ENCODE measurements around the gene KRTAP9-1. TPM values are rescaled to one million over a fixed set of nuclear protein-coding genes. Genes with fewer than 3 reads are reported as not detected.
"Not testable (repeated sequence)": the region's sequence is repeated elsewhere in the genome, so short reads cannot be mapped to it uniquely, and the experiment has no call there.

The KRTAP9-1 gene
- total RNA-seq, 1 donor: not detected

- H3K4me3 ChIP-seq (ENCODE audit: low read depth, low read length): no peak overlapping the region
- no peak for TF ChIP-seq CTCF (IDR thresholded peaks at IDR 0.05; ENCODE audit: insufficient read depth, low read length)
- no peak for DNase-seq (ENCODE audit: low read depth)
These were observed 40.4 kb downstream of the KRTAP9-1 start for GRCh38 chr17:41230094-41230493.

GRCh38 chr17:41231731-41232130, 42.0 kb downstream of the KRTAP9-1 start:
- TF ChIP-seq CTCF (IDR thresholded peaks at IDR 0.05; ENCODE audit: insufficient read depth, low read length): no peak
- H3K4me3 ChIP-seq (ENCODE audit: low read depth, low read length): no peak overlapping the region
- DNase-seq (ENCODE audit: low read depth): no peak

GRCh38 chr17:41232399-41233105, 42.9 kb downstream of the KRTAP9-1 start, which contains the start of gene KRTAP9-3:
KRTAP9-3 (plus strand) TSS chr17:41232449; CDS start chr17:41232502, 53 bp downstream.
- H3K4me3 ChIP-seq (ENCODE audit: low read depth, low read length); DNase-seq (ENCODE audit: low read depth): not testable (repeated sequence)

GRCh38 chr17:41237116-41237515, 47.4 kb downstream of the KRTAP9-1 start:
- not testable (repeated sequence) for DNase-seq (ENCODE audit: low read depth)

GRCh38 chr17:41237949-41238437, 48.3 kb downstream of the KRTAP9-1 start, which contains the start of gene KRTAP9-8:
KRTAP9-8 (plus strand) TSS chr17:41237999; CDS start chr17:41238052, 53 bp downstream.
- not testable (repeated sequence) for H3K4me3 ChIP-seq (ENCODE audit: low read depth, low read length); DNase-seq (ENCODE audit: low read depth)

More at GRCh38 chr17:41237116-41237515, 47.4 kb downstream of the KRTAP9-1 start:
- H3K4me3 ChIP-seq (ENCODE audit: low read depth, low read length): not testable (repeated sequence)

Small RNA genes lying within 50 kb of the gene (small RNA-seq; reads per million reads assigned to genes)
- gene KRTAP4-17P: not detected

Other genes starting within 250 kb of the KRTAP9-1 start
- not detected in 2 replicates for gene KRT39, start 222.9 kb upstream of the KRTAP9-1 start, total RNA-seq (ENCODE audit: low replicate concordance)
- not detected in 2 replicates for gene KRT40, start 205.6 kb upstream of the KRTAP9-1 start, total RNA-seq (ENCODE audit: low replicate concordance)
- gene KRTAP3-3, start 195.7 kb upstream of the KRTAP9-1 start, total RNA-seq (ENCODE audit: low replicate concordance): not detected in 2 replicates
- gene KRTAP3-2, start 190.0 kb upstream of the KRTAP9-1 start, total RNA-seq (ENCODE audit: low replicate concordance): not detected in 2 replicates
- not detected in 2 replicates for gene KRTAP3-1, start 180.8 kb upstream of the KRTAP9-1 start, total RNA-seq (ENCODE audit: low replicate concordance)
- 1.4 TPM in 1 of 2 replicates, not detected in the other for gene KRTAP1-5, start 162.7 kb upstream of the KRTAP9-1 start, total RNA-seq (ENCODE audit: low replicate concordance)
- not detected in 2 replicates for gene KRTAP1-4, start 159.7 kb upstream of the KRTAP9-1 start, total RNA-seq (ENCODE audit: low replicate concordance)
- gene KRTAP1-3, start 155.0 kb upstream of the KRTAP9-1 start, total RNA-seq (ENCODE audit: low replicate concordance): not detected in 2 replicates
- gene KRTAP1-1, start 148.4 kb upstream of the KRTAP9-1 start, total RNA-seq (ENCODE audit: low replicate concordance): not detected in 2 replicates
- gene KRTAP2-1, start 142.6 kb upstream of the KRTAP9-1 start, total RNA-seq (ENCODE audit: low replicate concordance): not detected in 2 replicates
- not detected in 2 replicates for gene KRTAP2-2, start 134.7 kb upstream of the KRTAP9-1 start, total RNA-seq (ENCODE audit: low replicate concordance)
- not detected in 2 replicates for gene KRTAP2-3, start 129.8 kb upstream of the KRTAP9-1 start, total RNA-seq (ENCODE audit: low replicate concordance)
- not detected in 2 replicates for gene KRTAP2-4, start 124.0 kb upstream of the KRTAP9-1 start, total RNA-seq (ENCODE audit: low replicate concordance)
- gene KRTAP4-7, start 105.7 kb upstream of the KRTAP9-1 start, total RNA-seq (ENCODE audit: low replicate concordance): not detected in 2 replicates
- gene KRTAP4-8, start 91.7 kb upstream of the KRTAP9-1 start, total RNA-seq (ENCODE audit: low replicate concordance): not detected in 2 replicates
- gene KRTAP4-16, start 87.7 kb upstream of the KRTAP9-1 start, total RNA-seq (ENCODE audit: low replicate concordance): not detected in 2 replicates
- not detected in 2 replicates for gene KRTAP4-9, start 84.5 kb upstream of the KRTAP9-1 start, total RNA-seq (ENCODE audit: low replicate concordance)
- not detected in 2 replicates for gene KRTAP4-11, start 71.5 kb upstream of the KRTAP9-1 start, total RNA-seq (ENCODE audit: low replicate concordance)
- gene KRTAP4-12, start 65.7 kb upstream of the KRTAP9-1 start, total RNA-seq (ENCODE audit: low replicate concordance): not detected in 2 replicates
- gene KRTAP4-6, start 49.3 kb upstream of the KRTAP9-1 start, total RNA-seq (ENCODE audit: low replicate concordance): not detected in 2 replicates
- gene KRTAP4-5, start 40.1 kb upstream of the KRTAP9-1 start, total RNA-seq (ENCODE audit: low replicate concordance): not detected in 2 replicates
- gene KRTAP4-4, start 29.1 kb upstream of the KRTAP9-1 start, total RNA-seq (ENCODE audit: low replicate concordance): not detected in 2 replicates
- gene KRTAP4-3, start 21.7 kb upstream of the KRTAP9-1 start, total RNA-seq (ENCODE audit: low replicate concordance): not detected in 2 replicates
- gene KRTAP4-2, start 11.7 kb upstream of the KRTAP9-1 start, total RNA-seq (ENCODE audit: low replicate concordance): not detected in 2 replicates
- not detected in 2 replicates for gene KRTAP4-1, start 5.0 kb upstream of the KRTAP9-1 start, total RNA-seq (ENCODE audit: low replicate concordance)
- not detected in 2 replicates for gene KRTAP9-2, start 36.8 kb downstream of the KRTAP9-1 start, total RNA-seq (ENCODE audit: low replicate concordance)
- not detected in 2 replicates for gene KRTAP9-3, start 42.6 kb downstream of the KRTAP9-1 start, total RNA-seq (ENCODE audit: low replicate concordance)
- not detected in 2 replicates for gene KRTAP9-8, start 48.1 kb downstream of the KRTAP9-1 start, total RNA-seq (ENCODE audit: low replicate concordance)
- gene KRTAP9-4, start 59.8 kb downstream of the KRTAP9-1 start, total RNA-seq (ENCODE audit: low replicate concordance): not detected in 2 replicates
- gene KRTAP9-9, start 65.5 kb downstream of the KRTAP9-1 start, total RNA-seq (ENCODE audit: low replicate concordance): not detected in 2 replicates
- gene KRTAP9-6, start 75.5 kb downstream of the KRTAP9-1 start, total RNA-seq (ENCODE audit: low replicate concordance): not detected in 2 replicates
- not detected in 2 replicates for gene KRTAP9-7, start 85.8 kb downstream of the KRTAP9-1 start, total RNA-seq (ENCODE audit: low replicate concordance)
- gene KRTAP29-1, start 113.0 kb downstream of the KRTAP9-1 start, total RNA-seq (ENCODE audit: low replicate concordance): not detected in 2 replicates
- gene KRTAP16-1, start 119.4 kb downstream of the KRTAP9-1 start, total RNA-seq (ENCODE audit: low replicate concordance): not detected in 2 replicates
- not detected in 2 replicates for gene KRTAP17-1, start 125.8 kb downstream of the KRTAP9-1 start, total RNA-seq (ENCODE audit: low replicate concordance)
- not detected in 2 replicates for gene KRT33A, start 160.9 kb downstream of the KRTAP9-1 start, total RNA-seq (ENCODE audit: low replicate concordance)
- gene KRT33B, start 179.9 kb downstream of the KRTAP9-1 start, total RNA-seq (ENCODE audit: low replicate concordance): not detected in 2 replicates
- gene KRT34, start 192.4 kb downstream of the KRTAP9-1 start, total RNA-seq (ENCODE audit: low replicate concordance): 0.45 TPM in 1 of 2 replicates, not detected in the other
- 0.09 TPM in 1 of 2 replicates, not detected in the other for gene KRT31, start 207.7 kb downstream of the KRTAP9-1 start, total RNA-seq (ENCODE audit: low replicate concordance)
- gene KRT37, start 234.7 kb downstream of the KRTAP9-1 start, total RNA-seq (ENCODE audit: low replicate concordance): not detected in 2 replicates

Measured in fibroblast of the aortic adventitia (primary cell).